Myocyte (in vitro differentiated cells): ENCODE measurements around the gene SPRR2D. TPM values are rescaled to one million over a fixed set of nuclear protein-coding genes. Genes with fewer than 3 reads are reported as not detected.
"Not testable (repeated sequence)": the region's sequence is repeated elsewhere in the genome, so short reads cannot be mapped to it uniquely, and the experiment has no call there.

Experiments used
- DNase-seq: peaks from one replicate; pipeline ENCODE4 v3.0.0-alpha.2; 2012; ENCODE audit warnings: low read depth
- total RNA-seq: library from RNA; depleted of rRNA; stranded (reverse); fragments of >200 nt; gene quantifications from 2 replicates; pipeline ENCODE4 v1.2.3, GENCODE V29; 2014

SPRR2D gene
- total RNA-seq, 1 donor from 2014 or later: not detected

DNA sequence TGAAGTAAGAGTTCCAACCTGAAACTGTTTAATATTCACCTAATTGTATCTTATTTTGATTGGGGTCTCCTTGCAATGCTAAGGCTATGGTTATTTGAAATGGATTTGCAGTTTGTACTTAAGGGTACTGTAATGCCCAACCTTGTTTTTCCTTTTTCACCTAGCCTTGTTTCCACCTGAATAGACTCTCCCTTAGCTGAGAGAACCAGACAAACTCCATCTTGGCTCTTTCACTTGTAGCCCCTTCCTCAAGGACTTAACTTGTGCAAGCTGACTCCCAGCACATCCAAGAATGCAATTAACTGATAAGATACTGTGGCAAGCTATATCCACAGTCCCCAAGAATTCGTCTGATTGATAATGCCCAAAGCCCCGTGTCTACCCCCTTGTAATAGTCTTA lies 19.1 kb downstream of the SPRR2D start:
- DNase-seq: not testable (repeated sequence)

DNA sequence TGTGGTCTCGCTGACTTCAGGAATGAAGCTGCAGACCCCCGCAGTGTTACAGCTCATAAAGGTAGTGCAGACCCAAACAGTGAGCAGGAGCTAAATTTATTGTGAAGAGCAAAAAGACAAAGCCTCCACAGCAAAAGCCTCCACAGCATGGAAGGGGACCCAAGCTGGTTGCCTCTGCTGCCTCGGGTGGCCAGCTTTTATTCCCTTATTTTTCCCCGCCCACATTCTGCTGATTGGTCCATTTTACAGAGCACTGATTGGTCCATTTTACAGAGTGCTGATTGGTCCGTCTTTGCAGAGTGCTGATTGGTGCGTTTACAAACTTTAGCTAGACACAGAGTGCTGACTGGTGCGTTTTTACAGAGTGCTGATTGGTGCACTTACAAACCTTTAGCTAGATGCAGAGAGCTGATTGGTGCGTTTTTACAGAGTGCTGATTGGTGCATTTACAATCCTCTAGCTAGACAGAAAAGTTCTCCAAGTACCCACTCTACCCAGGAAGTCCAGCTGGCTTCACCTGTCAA lies 29.6 kb downstream of the SPRR2D start:
- DNase-seq: not testable (repeated sequence)

DNA sequence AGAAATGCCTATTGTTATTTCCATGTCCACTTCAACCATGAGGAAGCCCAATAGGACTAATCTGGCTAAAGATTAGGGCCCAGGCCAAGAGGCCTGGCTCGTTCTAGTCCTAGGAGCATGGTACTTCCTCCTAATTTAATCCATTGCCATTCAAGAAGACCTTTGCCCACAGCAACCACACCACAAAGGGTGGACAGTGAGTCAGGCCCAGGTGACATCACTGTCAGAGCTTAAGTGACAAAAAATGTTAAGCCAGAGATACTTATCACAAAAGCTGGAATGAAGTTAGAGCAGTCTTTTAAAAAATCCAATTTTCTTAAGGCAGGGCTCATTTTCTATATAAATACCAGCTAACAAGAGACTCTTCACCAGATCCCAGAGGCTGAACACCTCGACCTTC lies 39.5 kb downstream of the SPRR2D start, which contains the start of gene SPRR3:
Gene SPRR3 (plus strand): TSS at position 368 of the 400 bp plus-strand sequence. CDS start 1,272 bp downstream, outside the sequence.
- DNase-seq: no peak

DNA sequence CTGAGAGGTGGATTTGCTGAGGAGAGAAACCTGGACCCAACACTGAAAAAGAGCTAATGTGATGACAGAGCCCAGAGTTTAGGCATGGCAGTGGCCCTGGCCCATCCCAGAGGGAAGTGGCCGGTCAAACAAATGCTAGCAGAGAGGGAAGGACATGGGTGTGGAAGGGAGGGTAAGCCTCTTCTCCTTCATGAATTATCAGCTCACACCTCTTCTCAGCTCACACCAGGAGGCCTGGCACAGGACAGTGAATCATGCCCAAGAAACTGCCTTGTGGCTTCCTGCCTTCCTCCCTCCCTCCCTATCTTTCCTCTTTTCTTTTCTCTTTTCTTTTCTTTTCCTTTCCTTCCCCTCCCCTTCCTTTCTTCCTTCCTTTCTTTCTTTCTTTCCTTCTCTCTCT lies 40.6 kb downstream of the SPRR2D start:
- no peak for DNase-seq

DNA sequence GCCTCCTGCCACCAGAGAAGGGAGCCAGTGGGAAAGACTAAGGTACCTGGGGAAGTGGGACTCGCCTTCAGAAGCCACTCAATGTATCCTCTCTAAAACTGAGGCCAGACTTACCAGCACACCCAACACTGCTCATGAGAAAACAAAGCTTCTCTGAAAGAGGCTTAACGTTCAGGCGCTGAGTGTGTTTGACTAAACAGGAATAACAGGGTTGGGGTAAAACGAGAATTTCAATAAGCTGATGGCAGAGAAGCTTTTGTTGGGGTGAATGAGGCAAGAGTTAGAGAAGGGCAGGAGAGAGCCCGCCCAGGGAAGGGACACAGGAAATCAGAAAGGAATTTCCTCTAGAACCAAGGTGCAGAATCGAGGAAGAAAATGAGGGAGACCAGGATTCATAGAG lies 41.1 kb downstream of the SPRR2D start:
- no peak for DNase-seq

DNA sequence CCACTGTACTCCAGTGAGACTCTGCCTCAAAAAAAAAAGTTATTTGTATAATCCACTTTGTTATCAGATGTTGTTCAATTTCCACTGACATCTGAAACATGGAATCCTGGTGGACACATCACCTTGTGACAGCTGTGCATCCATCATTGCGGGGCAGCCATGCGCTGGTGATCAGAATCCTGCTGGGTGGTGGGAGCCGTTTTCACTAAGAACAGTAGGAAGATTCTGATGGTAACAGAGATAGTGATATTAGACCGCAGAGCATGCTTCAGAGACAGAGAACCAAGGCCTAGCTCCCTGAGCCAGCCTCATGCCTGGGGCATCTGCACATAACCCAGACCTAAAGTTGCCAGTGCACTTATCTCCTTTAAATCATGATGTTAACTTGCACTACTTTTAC lies 42.4 kb downstream of the SPRR2D start:
- DNase-seq: no peak

DNA sequence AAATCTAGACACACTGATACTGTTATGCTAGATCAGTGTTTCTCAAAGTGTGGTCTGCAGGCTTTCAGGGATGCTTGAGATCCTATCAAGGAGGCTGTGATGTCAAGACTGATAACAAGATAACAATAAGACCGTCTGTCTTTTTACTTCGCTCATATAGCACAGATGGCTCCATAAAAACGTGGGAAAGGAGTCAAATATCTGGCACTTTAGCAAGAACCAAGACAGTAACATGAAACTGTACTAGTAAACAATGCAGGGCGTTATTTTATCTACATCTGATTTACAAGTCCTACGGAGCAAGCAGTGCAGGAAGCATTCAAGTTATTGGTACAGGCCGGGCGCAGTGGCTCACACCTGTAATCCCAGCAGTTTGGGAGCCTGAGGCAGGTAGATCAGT lies 43.0 kb downstream of the SPRR2D start:
- DNase-seq: no peak

DNA sequence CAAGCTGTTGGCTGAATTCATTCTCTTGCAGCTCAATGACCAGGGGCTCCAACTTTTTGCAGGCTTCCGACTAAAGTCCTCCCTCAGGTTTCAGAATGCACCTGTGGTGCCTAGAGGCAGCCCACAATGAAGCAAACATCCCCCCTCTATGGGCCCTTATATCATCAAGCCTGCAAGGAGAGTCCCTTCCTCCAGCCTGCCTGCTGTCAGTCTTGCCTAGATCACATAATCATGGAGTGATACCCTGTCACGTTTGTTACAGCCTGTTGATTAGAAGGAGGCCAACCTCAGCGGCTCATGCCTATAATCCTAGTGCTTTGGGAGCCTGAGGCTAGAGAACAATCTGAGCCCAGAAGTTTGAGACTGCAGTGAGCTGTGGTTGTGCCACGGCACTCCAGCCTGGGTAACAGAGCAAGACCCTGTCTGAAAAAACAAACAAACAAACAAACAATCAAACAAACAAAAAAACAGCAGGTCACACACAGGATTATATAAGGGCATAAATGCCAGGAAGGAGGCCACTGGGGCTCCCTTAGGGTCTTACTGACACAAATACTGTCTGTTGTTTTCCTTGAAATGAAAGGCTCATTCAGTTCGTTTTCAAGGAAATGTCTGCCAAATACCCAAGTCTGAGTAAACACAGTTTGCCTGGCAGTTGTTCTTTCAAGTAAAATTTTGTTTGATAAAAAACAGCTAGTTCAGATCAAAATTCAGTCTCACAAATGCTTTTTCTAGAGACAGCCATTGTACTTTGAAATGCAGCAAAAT lies 44.1 kb downstream of the SPRR2D start:
- DNase-seq: no peak

DNA sequence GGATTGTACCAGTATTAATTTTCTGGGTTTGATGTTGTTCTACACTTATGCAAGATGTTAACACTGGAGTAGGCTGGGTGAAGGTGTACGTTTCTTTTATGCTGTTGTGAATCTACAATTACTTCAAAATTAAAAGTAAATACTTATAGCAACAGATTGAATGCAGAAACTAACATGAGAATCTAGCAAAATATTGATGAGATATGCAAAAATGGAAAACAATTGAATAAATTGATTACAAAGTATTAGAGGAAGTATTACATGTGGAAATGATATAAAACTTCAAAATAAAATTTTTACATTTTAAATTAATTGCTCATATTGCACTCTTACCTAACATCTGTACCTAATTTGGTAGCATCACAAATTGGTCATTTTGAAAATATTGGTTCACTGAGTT lies 45.1 kb downstream of the SPRR2D start:
- no peak for DNase-seq

DNA sequence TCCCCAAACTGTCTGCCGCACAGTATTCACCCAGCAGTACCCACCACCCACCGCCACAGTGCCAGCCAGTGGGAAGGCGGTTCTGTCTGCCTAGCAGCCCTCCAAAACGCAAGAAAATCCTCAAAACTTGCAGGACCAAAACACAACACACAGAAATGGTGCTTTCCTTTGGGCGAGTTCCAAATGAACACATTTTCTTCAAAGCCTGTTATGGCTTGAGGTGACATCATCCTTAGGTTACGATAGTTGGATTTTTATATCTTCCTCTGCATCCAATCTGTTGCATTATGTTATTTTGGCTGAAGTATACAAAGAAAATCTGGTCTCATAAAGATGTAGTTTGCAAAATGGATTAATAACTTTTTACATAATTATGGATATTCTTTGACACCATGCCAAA lies 47.7 kb downstream of the SPRR2D start:
- no peak for DNase-seq

Other genes with a start within 250 kb of the SPRR2D start
- gene LCE1D, start 244.4 kb downstream of the SPRR2D start, total RNA-seq: not detected in 2 replicates
- not detected in 2 replicates for gene LCE1C, start 234.5 kb downstream of the SPRR2D start, total RNA-seq
- gene LCE1B, start 229.1 kb downstream of the SPRR2D start, total RNA-seq: not detected in 2 replicates
- not detected in 2 replicates for gene LCE1A, start 213.6 kb downstream of the SPRR2D start, total RNA-seq
- gene LCE6A, start 198.3 kb downstream of the SPRR2D start, total RNA-seq: not detected in 2 replicates
- not detected in 2 replicates for gene LCE7A, start 181.1 kb downstream of the SPRR2D start, total RNA-seq
- gene SMCP, start 162.8 kb downstream of the SPRR2D start, total RNA-seq: not detected in 2 replicates
- not detected in 2 replicates for gene IVL, start 132.6 kb downstream of the SPRR2D start, total RNA-seq
- not detected in 2 replicates for gene SPRR5, start 93.9 kb downstream of the SPRR2D start, total RNA-seq
- not detected in 2 replicates for gene SPRR4, start 70.5 kb downstream of the SPRR2D start, total RNA-seq
- gene SPRR1A, start 57.0 kb downstream of the SPRR2D start, total RNA-seq: not detected in 2 replicates
- gene SPRR3, start 39.4 kb downstream of the SPRR2D start, total RNA-seq: not detected in 2 replicates
- gene SPRR1B, start 9.9 kb downstream of the SPRR2D start, total RNA-seq: not detected in 2 replicates
- gene SPRR2A, start 16.4 kb upstream of the SPRR2D start, total RNA-seq: not detected in 2 replicates
- gene SPRR2B, start 30.5 kb upstream of the SPRR2D start, total RNA-seq: not detected in 2 replicates
- not detected in 2 replicates for gene SPRR2E, start 53.4 kb upstream of the SPRR2D start, total RNA-seq
- gene SPRR2F, start 72.4 kb upstream of the SPRR2D start, total RNA-seq: not detected in 2 replicates
- not detected in 2 replicates for gene SPRR2G, start 109.8 kb upstream of the SPRR2D start, total RNA-seq
- gene LELP1, start 162.3 kb upstream of the SPRR2D start, total RNA-seq: not detected in 2 replicates
- gene PRR9, start 176.5 kb upstream of the SPRR2D start, total RNA-seq: not detected in 2 replicates
- not detected in 2 replicates for gene LORICRIN, start 218.6 kb upstream of the SPRR2D start, total RNA-seq